ENCODE measurements around the gene ODAD2.

- TF ChIP-seq EZH2phosphoT487 (IDR thresholded peaks at IDR 0.05; ENCODE audit: borderline replicate concordance, low read depth, low read length) (no peak), CTCF (conservative IDR thresholded peaks at IDR 0.05; ENCODE audit: low read length) (no peak)
Observed at GRCh38 chr10:27792216-27792615, 206.7 kb downstream of the ODAD2 start.

Measured in OCI-LY7 (cell line).